Superior temporal gyrus (tissue), 1 donor: ENCODE data around the gene FARS2.

Experiments
- DNase-seq: peaks from one replicate; pipeline ENCODE4 v3.0.0-alpha.2; 2016; ENCODE audit errors: extremely low spot score

FARS2 gene

DNA sequence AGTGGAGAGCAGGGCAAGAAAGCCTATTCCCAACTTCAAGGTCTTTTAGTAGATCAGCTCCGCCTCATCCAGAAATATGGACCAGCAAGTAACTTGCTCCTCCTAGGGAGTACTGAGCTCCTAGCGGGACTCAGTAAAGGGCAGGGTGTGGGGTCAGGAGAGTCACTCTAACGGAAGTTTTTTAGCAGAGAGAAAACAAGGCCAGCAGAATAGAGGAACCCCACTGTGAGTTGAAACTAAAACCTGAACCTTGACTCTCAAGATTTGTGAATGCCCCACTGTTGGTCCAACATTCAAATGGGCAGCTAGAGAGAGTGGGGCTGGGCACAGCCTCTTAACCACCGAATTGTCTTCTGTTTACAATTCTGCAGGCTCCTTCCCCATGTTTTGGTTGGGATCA is 244.8 kb downstream of the FARS2 start:
- DNase-seq = no peak

DNA sequence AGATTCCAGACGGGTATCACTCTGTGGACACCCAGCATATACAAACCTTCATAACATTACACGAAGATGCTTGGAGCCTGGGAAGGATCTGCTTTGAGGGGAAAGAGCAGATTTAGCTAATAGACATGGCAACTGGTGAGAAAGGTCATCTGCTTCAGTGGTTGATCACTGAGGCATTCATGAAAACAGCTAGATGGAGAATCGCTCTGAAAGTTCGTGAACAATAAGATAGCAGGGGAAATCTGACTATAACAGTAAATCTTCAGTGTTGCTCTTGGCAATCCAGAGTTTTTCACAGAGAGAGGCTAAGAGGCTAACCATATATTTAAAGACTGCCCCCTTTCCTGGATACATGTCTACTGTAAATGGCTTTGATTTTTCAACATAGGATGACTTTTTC is 245.3 kb downstream of the FARS2 start:
- DNase-seq = no peak

DNA sequence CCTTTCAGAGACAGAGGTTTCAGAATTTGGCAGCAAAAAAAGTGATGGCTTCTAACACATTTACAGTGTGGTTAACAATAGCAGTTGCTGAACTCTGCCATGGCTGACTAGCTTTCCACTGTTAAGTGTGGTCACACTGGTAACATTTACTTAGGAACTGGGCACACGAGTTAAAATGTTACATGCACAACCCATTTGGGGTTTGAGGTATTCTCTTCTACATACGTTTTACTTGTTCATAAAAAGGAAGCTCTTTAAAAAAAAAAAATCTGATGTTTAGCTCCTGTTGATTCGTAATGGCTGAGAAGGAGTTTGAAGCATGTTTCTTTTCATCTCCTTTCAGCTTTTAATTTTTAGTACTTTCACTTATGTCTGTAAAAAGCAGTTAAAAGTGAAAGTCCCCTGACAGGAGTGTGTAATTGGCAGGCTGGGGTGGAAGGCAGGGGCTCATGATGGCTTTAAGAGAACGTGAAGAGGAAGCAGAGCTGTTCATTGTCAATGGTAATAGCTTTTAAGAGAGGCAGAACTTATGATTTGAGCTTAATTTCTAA is 245.9 kb downstream of the FARS2 start:
- DNase-seq = no peak

GRCh38 chr6:5509106-5509505 is 247.8 kb downstream of the FARS2 start:
- no peak for DNase-seq

GRCh38 chr6:5510331-5511133 is 249.2 kb downstream of the FARS2 start:
- no peak for DNase-seq

GRCh38 chr6:5511954-5512353 is 250.6 kb downstream of the FARS2 start:
- no peak for DNase-seq

DNA sequence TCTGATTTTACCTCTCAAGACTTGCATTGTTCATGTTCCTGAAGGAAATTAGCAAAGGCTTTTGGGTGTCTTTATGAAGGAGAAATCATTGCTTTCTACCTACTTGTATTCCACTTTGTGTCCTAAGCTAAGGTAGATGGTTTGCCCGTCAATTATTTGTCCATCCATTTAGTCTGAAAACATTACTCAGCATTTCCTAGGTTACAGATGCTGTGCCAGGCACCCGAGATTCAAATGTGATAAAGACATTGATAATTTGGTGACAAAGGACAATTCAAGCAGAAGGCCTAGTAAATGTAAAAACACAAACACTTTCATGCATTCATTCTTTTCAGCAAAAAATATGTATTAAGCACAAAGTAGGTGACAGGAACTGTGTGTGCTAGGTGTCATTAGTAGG is 251.1 kb downstream of the FARS2 start:
- no peak for DNase-seq

DNA sequence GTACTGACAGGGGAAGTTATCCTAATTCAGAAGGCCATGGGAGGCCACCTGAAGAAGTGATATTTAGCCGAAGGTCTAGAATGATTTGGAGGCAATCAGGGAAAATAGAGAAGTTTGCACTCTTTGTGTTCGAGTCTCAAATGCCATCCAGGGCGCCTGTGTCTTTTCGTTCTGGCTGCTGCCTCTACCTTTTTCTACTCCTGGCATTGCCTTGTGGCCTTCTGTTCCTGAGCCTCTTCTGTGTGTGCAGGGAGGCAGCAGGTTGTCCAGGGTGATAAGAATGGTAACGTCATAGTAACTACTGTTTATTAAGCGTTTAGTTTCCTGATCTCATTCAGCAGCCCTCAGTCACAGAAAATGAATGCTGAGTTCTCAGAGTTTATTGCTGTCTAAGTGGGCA is 252.1 kb downstream of the FARS2 start:
- DNase-seq = no peak

- DNase-seq = no peak
Measured at GRCh38 chr6:5514353-5514752, 253.0 kb downstream of the FARS2 start.

- DNase-seq = no peak
Measured at GRCh38 chr6:5515200-5515599, 253.9 kb downstream of the FARS2 start.

DNA sequence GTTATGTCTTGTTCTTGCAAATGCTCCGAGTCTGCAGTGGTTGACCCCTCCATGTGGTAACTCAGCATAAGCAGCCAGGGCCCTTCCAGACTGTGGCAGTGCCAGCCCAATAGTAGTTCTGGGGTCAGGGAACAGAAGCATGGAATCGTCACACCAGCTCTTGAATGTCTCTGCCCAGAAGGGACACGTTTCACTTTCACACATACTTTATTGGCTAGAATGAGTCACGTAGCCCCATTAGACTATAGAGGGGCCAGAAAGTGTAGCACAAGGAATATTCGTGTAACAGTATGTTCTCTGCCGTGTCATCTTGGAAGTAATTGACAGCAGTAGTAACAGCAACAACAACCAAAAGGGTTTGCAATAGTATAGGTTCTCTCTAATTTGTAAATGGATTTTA is 254.7 kb downstream of the FARS2 start:
- no peak for DNase-seq

GRCh38 chr6:5517796-5518195 is 256.5 kb downstream of the FARS2 start:
- DNase-seq = no peak

DNA sequence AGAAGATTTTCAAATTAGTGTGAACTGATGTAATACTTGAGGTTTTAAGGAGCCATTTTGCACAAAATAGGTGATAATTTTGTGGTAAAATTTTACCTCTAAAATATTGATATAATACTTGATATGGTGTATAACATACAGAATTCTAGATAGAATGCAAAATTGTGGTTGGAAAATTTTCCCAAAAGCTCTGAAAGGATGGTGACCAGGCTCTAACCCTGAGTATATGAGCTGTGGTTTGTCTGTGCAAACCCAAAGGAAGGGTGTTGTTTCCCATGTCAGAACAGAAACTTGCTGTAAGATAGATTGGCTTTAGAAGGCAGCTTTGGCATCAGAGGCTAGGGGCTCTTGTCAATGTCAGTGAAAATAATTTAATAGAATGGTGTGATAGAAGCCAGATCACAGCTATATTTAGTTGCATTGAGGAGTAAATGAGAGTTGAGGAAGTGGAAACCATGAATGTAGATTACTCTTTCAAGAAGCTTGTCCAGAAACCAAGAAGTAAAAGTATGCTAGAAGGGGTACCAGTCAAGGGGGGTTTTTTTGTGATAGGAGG is 257.7 kb downstream of the FARS2 start:
- DNase-seq = no peak

- no peak for DNase-seq
Measured at GRCh38 chr6:5520796-5521195, 259.5 kb downstream of the FARS2 start.

GRCh38 chr6:5521322-5521721 is 260.0 kb downstream of the FARS2 start:
- DNase-seq = no peak

- no peak for DNase-seq
Measured at GRCh38 chr6:5522147-5522546, 260.8 kb downstream of the FARS2 start.

DNA sequence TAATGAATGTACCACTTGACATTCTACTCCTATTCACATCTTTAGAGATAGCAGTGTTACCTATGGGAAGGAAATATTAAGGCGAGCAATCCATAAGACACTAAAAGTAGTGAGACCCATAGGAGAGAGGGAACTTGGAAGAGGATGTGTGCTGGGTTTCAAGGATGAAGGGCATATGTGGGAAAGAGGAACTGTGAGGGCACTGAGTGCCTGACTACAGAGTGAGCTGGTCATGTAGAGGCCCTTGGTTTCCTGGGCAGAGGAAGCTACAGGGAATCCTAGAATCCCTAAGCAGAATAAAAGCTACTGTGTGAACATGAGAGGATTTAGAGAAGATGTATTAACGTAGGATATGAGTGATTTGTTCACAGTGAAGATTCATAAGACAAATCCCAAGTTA is 262.8 kb downstream of the FARS2 start:
- no peak for DNase-seq

DNA sequence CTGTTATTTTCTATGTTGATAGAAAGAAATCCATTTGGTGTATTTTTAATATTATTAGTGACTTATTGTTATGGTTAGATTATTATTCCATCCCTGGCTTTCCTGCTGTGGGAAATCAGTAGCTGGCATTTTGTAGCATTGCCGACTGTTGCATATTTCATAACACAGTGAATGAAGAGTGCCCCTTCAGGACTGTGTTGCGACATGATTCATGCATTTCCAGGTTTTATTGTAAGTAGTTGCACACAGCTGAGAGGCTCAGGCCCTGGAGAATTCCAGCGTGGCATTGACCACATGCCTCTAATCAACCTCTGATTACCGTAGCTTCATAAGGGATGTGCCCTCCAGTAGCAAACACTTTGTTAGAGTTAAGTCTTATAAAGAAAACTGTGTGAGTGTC is 263.9 kb downstream of the FARS2 start:
- no peak for DNase-seq

GRCh38 chr6:5529015-5529414 is 267.7 kb downstream of the FARS2 start:
- no peak for DNase-seq

DNA sequence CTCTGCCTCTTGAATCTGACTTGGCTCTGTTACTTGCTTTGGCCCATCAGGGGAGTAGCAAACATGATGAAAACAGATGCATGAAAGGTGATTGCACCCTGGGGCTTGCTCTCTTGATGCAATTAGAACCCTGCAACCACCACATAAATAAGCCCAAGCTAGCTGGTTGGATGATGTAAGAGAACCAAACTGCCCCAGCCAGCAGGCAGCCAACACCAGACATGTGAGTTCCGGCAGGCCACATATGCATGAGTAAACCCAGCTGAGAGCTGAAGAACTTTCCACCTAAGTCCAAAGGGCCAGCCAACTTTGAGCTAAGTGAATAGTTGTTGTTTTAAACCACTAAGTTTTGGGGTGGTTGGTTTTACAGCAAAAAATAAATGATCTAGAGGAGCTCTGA is 268.4 kb downstream of the FARS2 start:
- no peak for DNase-seq

- DNase-seq = no peak
Measured at GRCh38 chr6:5531161-5531560, 269.8 kb downstream of the FARS2 start.

GRCh38 chr6:5531853-5532375 is 270.6 kb downstream of the FARS2 start:
- DNase-seq = no peak

DNA sequence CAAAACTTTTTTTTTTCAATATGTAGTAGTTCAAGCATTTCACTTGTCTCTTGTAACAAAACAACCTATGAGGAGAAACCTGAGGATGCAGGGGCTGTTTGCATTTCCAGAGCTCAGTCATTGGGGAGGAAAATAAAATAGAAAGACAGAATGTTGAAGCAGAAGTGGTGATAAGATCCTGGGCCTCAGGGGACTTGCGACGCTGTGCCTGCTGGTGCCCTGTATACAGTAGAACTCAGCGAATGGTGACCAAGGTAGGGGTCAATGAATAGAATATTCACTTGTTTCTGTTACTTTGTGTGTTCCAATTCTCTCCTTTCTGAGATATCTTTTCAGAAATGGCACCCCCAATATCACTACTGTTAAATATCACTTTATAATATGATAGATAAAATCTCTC is 271.6 kb downstream of the FARS2 start:
- DNase-seq = no peak
